Measurements from ENCODE around the gene CDC42BPA. TPM values are rescaled to one million over a fixed set of nuclear protein-coding genes. Genes with fewer than 3 reads are reported as not detected.

The CDC42BPA gene
- total and polyA plus RNA-seq, 11 donors, result 9.8 to 33.8 (median 29.7) TPM

GRCh38 chr1:227182012-227182411 lies 136.3 kb downstream of the CDC42BPA start:
- Histone ChIP-seq H3K27me3 (no peaks in the 10 kb centered on the region), H3K27ac (no peak overlapping the region), H3K4me3 (no peak overlapping the region), H3K36me3 (peaks cover 0 to 23% (median 0%) of the 10 kb centered on the region in 9 donors), H3K9me3 (no peaks in the 10 kb centered on the region), H3K4me1 (peaks cover 0 to 3% (median 0%) of the 10 kb centered on the region in 12 donors)
- intact Hi-C loops (cut with DNase I), result no loop called here
- ATAC-seq, result no peak
- WGBS, 4 donors, result 96 to 99% (median 97%) methylated on average over 3 of the region's 3 CpGs
- DNase-seq, result no peak
- TF ChIP-seq CTCF (IDR thresholded peaks at IDR 0.05), result no peak
- TF ChIP-seq POLR2A (IDR thresholded peaks at IDR 0.05), result no peak

GRCh38 chr1:227175611-227176010 lies 142.7 kb downstream of the CDC42BPA start:
- WGBS, 4 donors, result 81 to 98% (median 87%) methylated on average over 4 of the region's 4 CpGs
- Histone ChIP-seq H3K27ac (no peak overlapping the region), H3K9me3 (no peaks in the 10 kb centered on the region), H3K27me3 (no peaks in the 10 kb centered on the region), H3K36me3 (peaks cover 0 to 14% (median 0%) of the 10 kb centered on the region in 9 donors), H3K4me3 (no peak overlapping the region), H3K4me1 (peaks cover 0 to 25% (median 5%) of the 10 kb centered on the region in 12 donors)
- intact Hi-C loops (cut with DNase I), result no loop called here
- ATAC-seq (no peak), DNase-seq (no peak)
- TF ChIP-seq CTCF (IDR thresholded peaks at IDR 0.05) (no peak), POLR2A (IDR thresholded peaks at IDR 0.05) (no peak)

- ATAC-seq (no peak), DNase-seq (no peak)
- WGBS, 4 donors, result 94 to 98% (median 96%) methylated on average over 2 of the region's 2 CpGs
Measured at GRCh38 chr1:227174164-227174563, 144.1 kb downstream of the CDC42BPA start.

More at GRCh38 chr1:227174164-227174563, 144.1 kb downstream of the CDC42BPA start:
- Histone ChIP-seq H3K27ac (no peak overlapping the region), H3K4me1 (peaks cover 0 to 36% (median 6%) of the 10 kb centered on the region in 12 donors), H3K9me3 (no peaks in the 10 kb centered on the region), H3K36me3 (peaks cover 0 to 8% (median 0%) of the 10 kb centered on the region in 9 donors), H3K4me3 (no peak overlapping the region), H3K27me3 (no peaks in the 10 kb centered on the region)
- TF ChIP-seq CTCF (IDR thresholded peaks at IDR 0.05) (no peak), POLR2A (IDR thresholded peaks at IDR 0.05) (no peak)
- intact Hi-C loops (cut with DNase I), result no loop called here
